ENCODE data around the gene EYA2. TPM values are rescaled to one million over a fixed set of nuclear protein-coding genes. Genes with fewer than 3 reads are reported as not detected.

Gene EYA2
- total and polyA plus RNA-seq, 4 donors, result 0.17 to 0.54 (median 0.23) TPM; not detected in 1

GRCh38 chr20:46938434-46938833 is 43.8 kb downstream of the EYA2 start:
- Histone ChIP-seq H3K9ac (ENCODE audit: low read depth in 1 of 2, low read length in 2 of 2) (no peak overlapping the region), H3K4me3 (ENCODE audit: low read depth in 1 of 3, low read length in 3 of 3) (no peak overlapping the region), H3K36me3 (ENCODE audit: control insufficient read depth in 4 of 4, insufficient read depth in 3 of 4, low read depth in 1 of 4, low read length in 3 of 4) (no peaks in the 10 kb centered on the region), H3K27ac (ENCODE audit: low read depth in 1 of 2, low read length in 2 of 2) (no peak overlapping the region), H3K27me3 (ENCODE audit: control insufficient read depth in 4 of 4, insufficient read depth in 4 of 4, low read length in 3 of 4) (no peaks in the 10 kb centered on the region), H3K9me3 (ENCODE audit: control insufficient read depth in 4 of 4, low read length in 3 of 4) (no peaks in the 10 kb centered on the region), H3K4me1 (ENCODE audit: control insufficient read depth in 4 of 4, insufficient read depth in 4 of 4, low read length in 3 of 4) (no peaks in the 10 kb centered on the region)
- TF ChIP-seq RAD21 (IDR thresholded peaks at IDR 0.05), result no peak
- no peak for TF ChIP-seq HNF4A (conservative IDR thresholded peaks at IDR 0.05)
- TF ChIP-seq RXRA (IDR thresholded peaks at IDR 0.05), result no peak
- TF ChIP-seq EGR1 (IDR thresholded peaks at IDR 0.05; ENCODE audit: low read depth in 2 of 2), result no peak
- no peak for TF ChIP-seq FOXA1 (IDR thresholded peaks at IDR 0.05)
- TF ChIP-seq GABPA (IDR thresholded peaks at IDR 0.05 in 1 of 2, conservative IDR thresholded peaks at IDR 0.05 in 1 of 2), result no peak
- no peak for TF ChIP-seq MAX (IDR thresholded peaks at IDR 0.05)
- no peak for TF ChIP-seq FOXA2 (IDR thresholded peaks at IDR 0.05)
- TF ChIP-seq HNF4G (IDR thresholded peaks at IDR 0.05), result no peak
- TF ChIP-seq NR2F2 (IDR thresholded peaks at IDR 0.05), result no peak
- TF ChIP-seq REST (IDR thresholded peaks at IDR 0.05), result no peak
- TF ChIP-seq SP1 (IDR thresholded peaks at IDR 0.05), result no peak
- TF ChIP-seq ZBTB33 (IDR thresholded peaks at IDR 0.05), result no peak
- no peak for TF ChIP-seq TAF1 (conservative IDR thresholded peaks at IDR 0.05)
- WGBS, result 75% methylated on average over 1 of the region's 1 CpG
- no peak for DNase-seq (ENCODE audit: low spot score)

- WGBS, result 43% methylated on average over 3 of the region's 3 CpGs
- H3K9me3 ChIP-seq (ENCODE audit: control insufficient read depth in 4 of 4, low read length in 3 of 4), result no peaks in the 10 kb centered on the region
- no peak for TF ChIP-seq YY1 (IDR thresholded peaks at IDR 0.05)
- no peaks in the 10 kb centered on the region for H3K27me3 ChIP-seq (ENCODE audit: control insufficient read depth in 4 of 4, insufficient read depth in 4 of 4, low read length in 3 of 4)
- H3K36me3 ChIP-seq (ENCODE audit: control insufficient read depth in 4 of 4, insufficient read depth in 3 of 4, low read depth in 1 of 4, low read length in 3 of 4), result no peaks in the 10 kb centered on the region
- H3K4me1 ChIP-seq (ENCODE audit: control insufficient read depth in 4 of 4, insufficient read depth in 4 of 4, low read length in 3 of 4), result no peaks in the 10 kb centered on the region
- no peak overlapping the region for H3K27ac ChIP-seq (ENCODE audit: low read depth in 1 of 2, low read length in 2 of 2)
- no peak overlapping the region for H3K9ac ChIP-seq (ENCODE audit: low read depth in 1 of 2, low read length in 2 of 2)
- H3K4me3 ChIP-seq (ENCODE audit: low read depth in 1 of 3, low read length in 3 of 3), result no peak overlapping the region
- no peak for DNase-seq (ENCODE audit: low spot score)
Measured at GRCh38 chr20:46939031-46939965, 44.7 kb downstream of the EYA2 start.
